Activated T-helper 9 cell treated with anti-CD3 and anti-CD28 coated beads, Interleukin-2, amount 50 U/mL, for 16 hours (primary cell): Measurements from ENCODE around the gene TP53BP1.
"Not testable (repeated sequence)": the region's sequence is repeated elsewhere in the genome, so short reads cannot be mapped to it uniquely, and the experiment has no call there.

ENCODE experiments used
- DNase-seq: peaks from one replicate; pipeline ENCODE4 v3.0.0-alpha.2; 2020; ENCODE audit warnings: low read depth

TP53BP1 gene

DNA sequence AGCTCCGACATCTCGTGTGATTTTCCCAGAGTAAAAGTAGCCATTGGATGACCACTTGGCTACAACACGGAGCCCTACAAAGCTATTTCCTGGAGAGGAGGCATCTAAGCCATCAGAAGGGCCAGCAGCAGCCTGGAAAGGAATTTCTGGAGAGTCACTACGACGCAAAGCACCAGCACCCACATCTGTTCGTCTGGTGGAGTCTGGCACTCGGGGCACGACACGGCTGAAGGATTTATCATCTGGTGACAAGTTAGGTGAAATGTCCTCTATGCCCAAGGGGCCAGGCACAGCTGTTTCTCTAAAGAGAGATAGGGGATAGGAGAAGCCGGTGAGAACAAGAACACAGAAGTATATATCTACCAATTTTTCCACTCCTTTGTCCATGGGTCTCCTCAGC lies 72.5 kb downstream of the TP53BP1 start:
- no peak for DNase-seq

- DNase-seq, result no peak
Observed at GRCh38 chr15:43414196-43414595, 78.8 kb downstream of the TP53BP1 start.

- DNase-seq, result no peak
Observed at GRCh38 chr15:43412096-43412495, 80.9 kb downstream of the TP53BP1 start.

GRCh38 chr15:43410572-43411214 lies 82.3 kb downstream of the TP53BP1 start:
- DNase-seq, result no peak

DNA sequence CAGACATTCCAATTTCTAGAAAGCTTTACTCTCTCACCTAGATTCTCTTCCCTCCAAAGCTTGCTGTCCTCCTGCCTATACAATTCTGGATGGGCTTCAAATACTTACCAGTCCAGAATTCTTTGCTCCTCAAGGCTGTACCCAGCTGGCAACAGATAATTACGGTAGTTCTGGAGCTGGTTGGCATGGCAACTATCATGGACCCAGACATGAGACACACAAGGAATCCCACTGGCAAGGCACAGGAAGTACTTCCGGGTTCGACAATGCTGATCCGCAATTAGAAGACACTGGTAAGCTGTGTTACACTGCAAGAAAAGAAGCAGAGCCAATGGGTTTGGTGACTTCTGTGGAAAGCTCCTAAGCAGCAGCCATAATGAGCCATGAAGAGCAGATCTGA lies 84.2 kb downstream of the TP53BP1 start:
- no peak for DNase-seq

DNA sequence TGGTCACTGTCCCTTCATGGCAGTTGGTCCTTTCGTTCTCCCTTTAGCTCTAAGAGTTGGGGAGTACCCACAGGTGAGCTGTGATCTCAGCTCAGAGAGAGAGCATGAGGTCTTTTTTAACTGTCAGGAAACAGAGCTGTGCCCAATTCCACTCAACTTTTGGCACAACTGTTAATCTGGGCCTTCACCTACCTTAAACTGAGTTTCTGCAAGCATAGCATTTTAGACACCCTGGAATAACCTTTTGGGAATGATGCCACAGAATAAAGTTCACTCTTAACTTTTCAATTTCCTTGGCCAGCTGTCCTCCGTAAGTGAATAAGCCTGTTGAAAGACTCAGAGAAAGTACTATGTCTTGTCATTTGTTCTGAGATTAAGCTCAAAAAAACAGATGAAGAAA lies 86.1 kb downstream of the TP53BP1 start:
- DNase-seq, result no peak

DNA sequence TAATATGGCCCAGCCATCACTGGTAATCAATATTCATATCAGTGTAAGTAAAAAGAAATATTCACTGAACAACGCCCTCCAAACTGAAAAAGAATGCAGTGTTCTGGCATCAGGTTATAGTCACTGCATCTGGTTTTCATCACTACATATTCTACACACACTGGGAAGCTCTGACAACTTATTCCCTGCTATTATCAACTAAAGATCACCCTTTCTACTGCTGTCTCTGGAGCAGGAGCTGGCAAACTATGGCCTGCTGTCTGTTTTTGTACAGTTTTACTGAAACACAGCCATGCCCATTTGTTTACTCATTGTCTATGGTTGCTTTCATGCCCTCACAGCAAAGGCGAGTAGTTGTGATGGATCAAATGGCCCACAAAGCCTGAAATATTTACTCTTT lies 86.8 kb downstream of the TP53BP1 start:
- no peak for DNase-seq

- DNase-seq, result no peak
Observed at GRCh38 chr15:43404130-43404529, 88.8 kb downstream of the TP53BP1 start.

DNA sequence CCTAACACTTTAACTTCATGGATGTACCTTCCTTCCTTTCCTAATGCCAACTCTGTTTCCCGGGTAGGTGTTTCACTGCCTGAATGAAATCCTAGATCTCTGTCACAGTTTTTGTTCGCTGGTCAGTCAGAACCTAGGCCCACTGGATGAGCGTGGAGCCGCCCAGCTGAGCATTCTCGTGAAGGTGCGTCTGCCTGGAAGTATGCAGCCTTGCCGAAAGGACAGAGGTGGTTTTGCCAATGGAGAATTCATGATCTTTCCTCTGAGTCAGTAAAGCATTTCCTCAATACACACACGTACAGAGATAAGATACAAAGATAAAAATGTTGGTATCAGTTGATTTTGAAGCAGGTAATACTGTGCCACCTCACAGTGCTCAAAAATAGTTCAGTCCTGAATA lies 89.3 kb downstream of the TP53BP1 start:
- DNase-seq, result no peak

DNA sequence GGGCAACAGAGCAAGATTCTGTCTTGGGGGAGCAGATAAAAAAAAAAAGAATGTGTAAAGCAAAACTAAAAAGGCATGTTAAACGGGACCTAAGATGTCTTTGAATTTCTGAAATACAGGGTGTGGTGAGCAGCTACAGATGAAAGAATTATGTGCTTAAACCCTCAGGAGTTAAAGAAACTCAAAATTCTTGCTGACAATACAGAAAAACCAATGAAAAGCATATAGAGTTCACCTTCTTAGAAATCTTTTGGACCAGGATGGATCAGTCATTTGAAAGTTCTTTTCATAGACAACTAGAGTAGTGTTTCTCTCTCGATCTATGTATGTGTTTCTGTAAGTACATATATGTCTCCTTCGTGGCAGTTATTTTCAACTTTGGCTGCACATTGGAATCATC lies 90.7 kb downstream of the TP53BP1 start:
- DNase-seq, result no peak

- DNase-seq, result not testable (repeated sequence)
Observed at GRCh38 chr15:43393592-43393991, 99.4 kb downstream of the TP53BP1 start.

- no peak for DNase-seq
Observed at GRCh38 chr15:43390723-43391122, 102.2 kb downstream of the TP53BP1 start.

DNA sequence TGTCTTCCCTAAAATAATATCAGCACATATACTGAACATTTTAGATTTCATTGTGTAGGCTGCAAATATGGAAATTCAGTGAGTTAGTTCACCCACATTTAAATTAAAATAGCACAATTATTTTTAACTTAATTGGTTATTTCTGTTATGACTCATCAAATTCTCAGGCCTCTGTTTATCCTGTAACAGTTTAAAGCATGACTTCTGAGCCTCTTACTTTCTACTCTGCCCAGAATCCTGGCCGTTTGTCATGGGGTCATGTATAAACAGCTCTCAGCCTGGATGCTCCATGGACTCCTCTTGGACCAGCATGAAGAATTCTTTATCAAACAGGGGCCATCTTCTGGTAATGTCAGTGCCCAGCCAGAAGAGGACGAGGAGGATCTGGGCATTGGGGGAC lies 109.9 kb downstream of the TP53BP1 start:
- DNase-seq, result no peak

- DNase-seq, result no peak
Observed at GRCh38 chr15:43382310-43382709, 110.6 kb downstream of the TP53BP1 start.

GRCh38 chr15:43378601-43379000 lies 114.4 kb downstream of the TP53BP1 start:
- DNase-seq, result no peak

- no peak for DNase-seq
Observed at GRCh38 chr15:43376017-43376705, 116.8 kb downstream of the TP53BP1 start.

DNA sequence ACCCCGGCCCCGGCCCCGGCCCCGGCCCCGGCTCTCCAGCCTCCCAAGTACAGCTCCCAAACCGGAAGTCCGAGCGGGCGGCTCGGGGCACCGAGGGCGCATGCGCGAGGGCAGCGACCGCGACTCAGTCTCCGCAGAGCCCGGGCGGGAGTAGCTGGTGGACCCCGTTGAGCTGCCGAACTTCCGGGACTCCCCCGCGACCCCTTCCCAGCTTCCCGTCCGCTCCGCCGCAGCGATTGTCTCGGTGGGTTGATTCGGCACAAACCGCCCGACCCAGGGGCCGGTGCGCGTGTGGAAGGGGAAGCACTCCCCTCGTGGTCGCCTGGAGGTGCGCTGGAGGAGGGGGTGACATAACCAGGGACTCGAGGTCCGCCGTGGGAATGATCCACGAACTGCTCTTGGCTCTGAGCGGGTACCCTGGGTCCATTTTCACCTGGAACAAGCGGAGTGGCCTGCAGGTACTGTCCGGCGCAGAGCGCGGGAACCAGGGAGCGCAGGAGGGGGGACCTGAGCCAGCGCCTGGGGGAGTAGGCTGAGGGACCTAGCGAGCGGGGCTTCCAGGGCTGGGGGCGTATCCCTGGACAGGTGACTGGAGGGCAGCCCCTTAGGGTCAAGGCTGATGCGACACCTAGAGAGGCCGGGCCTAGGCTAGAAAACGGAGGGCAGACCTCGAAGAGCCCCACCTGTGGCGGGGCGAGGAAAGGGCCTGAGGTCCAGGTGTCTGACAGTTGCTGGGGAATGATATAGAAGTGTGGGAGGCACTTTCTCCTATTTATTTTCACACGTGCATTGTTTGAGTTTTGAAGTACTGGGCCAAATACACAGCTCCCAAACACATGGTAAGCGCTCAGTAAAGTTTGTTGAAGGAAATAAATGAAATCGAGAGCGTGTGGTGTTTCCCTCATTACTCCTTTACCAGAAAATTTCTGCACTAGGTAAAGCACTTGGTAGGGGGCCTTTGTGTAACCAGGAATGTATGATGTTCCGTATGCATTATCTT lies 121.7 kb downstream of the TP53BP1 start, which contains the start of the genes TUBGCP4 and ZSCAN29:
TUBGCP4 (plus strand) TSS at position 127 of the 1,000 bp plus-strand sequence; CDS start at position 381, 254 bp downstream.
ZSCAN29 (minus strand) TSS at position 69 of the 1,000 bp plus-strand sequence. CDS start 1,130 bp downstream, outside the sequence.
- DNase-seq, result peak; percentile 69

- DNase-seq, result peak; percentile 2
Observed at GRCh38 chr15:43370310-43370974, 122.5 kb downstream of the TP53BP1 start.

DNA sequence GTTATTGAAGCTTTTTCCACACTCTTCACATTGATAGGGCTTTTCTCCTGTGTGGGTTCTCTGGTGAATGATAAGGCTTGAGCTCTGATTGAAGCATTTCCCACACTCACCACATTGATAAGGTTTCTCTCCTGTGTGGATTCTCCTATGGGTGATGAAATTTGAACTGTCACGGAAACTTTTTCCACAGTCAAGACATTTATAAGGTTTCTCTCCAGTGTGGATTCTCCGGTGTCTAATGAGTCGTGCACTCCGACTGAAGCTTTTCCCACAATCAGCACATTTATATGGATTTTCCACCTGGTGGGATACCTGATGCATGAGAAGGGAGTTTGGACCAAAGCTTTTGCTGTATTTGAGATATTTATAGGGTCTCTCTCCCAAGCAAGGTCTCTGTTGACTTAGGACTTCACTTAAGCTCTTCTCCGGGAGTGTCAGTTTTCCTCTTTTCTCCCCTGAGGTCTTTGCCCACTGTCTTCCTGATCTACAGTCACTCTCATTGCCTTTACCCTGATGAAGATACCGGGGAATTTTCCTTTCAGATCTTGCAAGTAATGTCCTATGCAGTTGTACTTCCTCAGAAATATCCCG lies 131.5 kb downstream of the TP53BP1 start:
- DNase-seq, result no peak

- no peak for DNase-seq
Observed at GRCh38 chr15:43360821-43361220, 132.1 kb downstream of the TP53BP1 start.
